HG03354 (cell line): ENCODE data around the gene OBP2B.
"Not testable (repeated sequence)": the region's sequence is repeated elsewhere in the genome, so short reads cannot be mapped to it uniquely, and the experiment has no call there.

ENCODE experiments used
- ATAC-seq: cut with Tn5 transposase; IDR thresholded peaks from one replicate; pipeline ENCODE4 v1.9.1; 2021; ENCODE audit warnings: mild to moderate bottlenecking; ENCODE audit not compliant: unreplicated experiment, poor library complexity, severe bottlenecking

Gene OBP2B

GRCh38 chr9:133225171-133226011 is 16.3 kb upstream of the OBP2B start:
- ATAC-seq: no peak

- ATAC-seq: no peak
Measured at GRCh38 chr9:133224762-133225161, 15.7 kb upstream of the OBP2B start.

- ATAC-seq: not testable (repeated sequence)
Measured at GRCh38 chr9:133223159-133223756, 14.2 kb upstream of the OBP2B start.

- not testable (repeated sequence) for ATAC-seq
Measured at GRCh38 chr9:133221994-133222393, 12.9 kb upstream of the OBP2B start.

GRCh38 chr9:133221177-133221809 is 12.2 kb upstream of the OBP2B start:
- no peak for ATAC-seq

- not testable (repeated sequence) for ATAC-seq
Measured at GRCh38 chr9:133218049-133218975, 9.3 kb upstream of the OBP2B start.

- ATAC-seq: not testable (repeated sequence)
Measured at GRCh38 chr9:133217333-133217988, 8.4 kb upstream of the OBP2B start.

- not testable (repeated sequence) for ATAC-seq
Measured at GRCh38 chr9:133214276-133214675, 5.2 kb upstream of the OBP2B start.

GRCh38 chr9:133210609-133211008 is 1.6 kb upstream of the OBP2B start:
- no peak for ATAC-seq

- no peak for ATAC-seq
Measured at GRCh38 chr9:133210202-133210532, 1.1 kb upstream of the OBP2B start.

- not testable (repeated sequence) for ATAC-seq
Measured at GRCh38 chr9:133209327-133210201, 514 bp upstream of the OBP2B start.

GRCh38 chr9:133208171-133208879 is 725 bp downstream of the OBP2B start:
- ATAC-seq: not testable (repeated sequence)

- ATAC-seq: no peak
Measured at GRCh38 chr9:133207540-133208170, 1.4 kb downstream of the OBP2B start.

GRCh38 chr9:133207021-133207531 is 2.0 kb downstream of the OBP2B start:
- ATAC-seq: no peak

- ATAC-seq: no peak
Measured at GRCh38 chr9:133205996-133206931, 2.8 kb downstream of the OBP2B start.

GRCh38 chr9:133205481-133205887 is 3.6 kb downstream of the OBP2B start:
- not testable (repeated sequence) for ATAC-seq
